GM18502 (cell line): Measurements from ENCODE around the gene SMARCC2.
A peak's percentile ranks its signal among the peaks of the same experiment; 100 is the strongest.
"Not testable (repeated sequence)": the region's sequence is repeated elsewhere in the genome, so short reads cannot be mapped to it uniquely, and the experiment has no call there.

Experiments used
- ATAC-seq: cut with Tn5 transposase; IDR thresholded peaks from one replicate; pipeline ENCODE4 v1.9.1; 2021; ENCODE audit warnings: mild to moderate bottlenecking; ENCODE audit not compliant: unreplicated experiment, poor library complexity

The SMARCC2 gene

DNA sequence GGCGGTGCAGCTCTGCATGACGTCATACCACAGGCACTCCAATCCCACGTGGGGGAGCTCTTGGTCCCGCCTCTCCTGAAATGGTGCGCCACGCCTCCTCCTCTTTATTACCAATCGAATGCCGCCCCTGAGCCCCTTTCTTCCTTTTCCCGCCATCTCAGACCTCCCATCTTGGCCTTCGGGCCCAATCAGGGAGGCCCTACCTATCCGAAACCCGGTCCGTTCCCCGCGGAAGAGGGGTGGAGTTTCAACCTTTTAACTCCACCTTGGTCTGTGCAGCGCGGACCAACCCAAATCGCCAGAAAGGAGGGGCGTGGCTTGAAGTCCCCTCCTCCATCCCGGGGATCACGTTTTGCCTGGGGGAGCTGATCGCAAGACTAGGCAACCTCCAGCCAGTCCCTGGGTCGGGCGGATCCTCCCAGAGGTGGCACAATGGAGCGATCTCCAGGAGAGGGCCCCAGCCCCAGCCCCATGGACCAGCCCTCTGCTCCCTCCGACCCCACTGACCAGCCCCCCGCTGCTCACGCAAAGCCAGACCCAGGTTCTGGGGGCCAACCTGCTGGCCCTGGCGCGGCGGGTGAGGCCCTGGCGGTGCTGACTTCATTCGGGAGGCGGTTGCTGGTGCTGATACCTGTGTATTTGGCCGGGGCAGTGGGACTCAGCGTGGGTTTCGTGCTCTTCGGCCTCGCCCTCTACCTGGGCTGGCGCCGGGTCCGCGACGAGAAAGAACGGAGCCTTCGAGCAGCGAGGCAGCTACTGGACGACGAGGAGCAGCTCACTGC, 61.2 kb downstream of the SMARCC2 start, which contains the start of gene ESYT1:
Gene ESYT1 (plus strand): TSS at position 380 of the 782 bp plus-strand sequence. CDS start 53 bp downstream, at position 433.
- peak; percentile 89 for ATAC-seq

DNA sequence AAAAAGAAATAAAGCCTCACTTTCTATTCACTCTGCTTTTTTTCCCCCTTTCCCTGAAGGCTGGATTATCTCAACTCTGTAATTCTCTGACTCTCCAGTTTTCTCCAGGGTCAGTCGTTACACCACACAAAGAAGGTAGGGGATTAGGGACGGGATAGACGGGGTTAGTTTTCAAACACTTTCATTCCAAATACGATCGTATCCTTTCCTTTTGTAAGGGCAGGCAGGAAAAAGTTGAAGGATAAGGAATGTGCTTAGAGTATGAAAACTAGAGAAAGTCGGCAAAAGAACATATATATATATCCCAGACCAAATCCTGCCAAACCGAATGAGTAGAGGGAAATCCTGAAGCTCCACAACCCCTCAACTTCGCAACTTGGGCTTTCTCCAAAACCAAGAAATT, 61.8 kb downstream of the SMARCC2 start:
- ATAC-seq: no peak

- ATAC-seq: no peak
Measured at GRCh38 chr12:56126732-56127239, 62.5 kb downstream of the SMARCC2 start.

DNA sequence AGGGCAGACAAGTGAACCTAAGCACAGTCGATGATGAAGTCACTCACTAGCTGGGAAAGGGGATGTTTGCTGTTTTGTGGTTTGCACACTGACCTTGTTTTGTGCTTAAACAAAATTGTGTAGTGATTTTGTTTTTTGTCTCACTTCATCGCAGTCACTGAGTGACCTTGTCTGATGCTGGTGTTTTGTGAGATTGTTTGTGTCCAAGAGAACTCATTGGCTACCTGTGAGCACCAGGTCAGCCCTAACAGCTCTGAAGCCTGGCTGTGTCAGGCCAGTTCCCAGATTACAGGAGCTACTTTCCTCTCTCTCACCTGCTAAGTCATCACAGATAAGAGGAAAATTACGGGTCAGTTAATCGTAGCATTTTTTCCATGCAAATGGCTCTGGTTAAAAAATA, 65.2 kb downstream of the SMARCC2 start:
- ATAC-seq: no peak

DNA sequence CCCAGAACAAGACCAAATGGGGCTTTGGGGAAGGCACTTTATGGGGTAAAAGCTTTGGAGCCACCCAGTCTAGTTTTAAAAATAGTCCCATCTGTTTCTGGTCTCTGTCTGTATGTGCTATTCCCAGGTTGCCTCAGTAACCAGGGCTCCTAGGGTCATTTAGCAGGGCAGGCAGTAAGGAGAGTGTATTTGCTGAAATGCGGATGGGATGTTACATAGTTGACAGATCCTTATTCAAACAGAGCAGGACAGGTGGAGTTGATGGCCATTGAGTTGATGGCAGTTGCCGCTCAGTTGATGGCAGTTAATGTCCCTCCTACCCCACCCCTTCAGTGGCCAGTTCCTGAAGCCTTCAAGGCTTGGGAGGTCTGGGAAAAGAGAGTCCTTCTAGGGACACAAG, 66.6 kb downstream of the SMARCC2 start:
- ATAC-seq: no peak

DNA sequence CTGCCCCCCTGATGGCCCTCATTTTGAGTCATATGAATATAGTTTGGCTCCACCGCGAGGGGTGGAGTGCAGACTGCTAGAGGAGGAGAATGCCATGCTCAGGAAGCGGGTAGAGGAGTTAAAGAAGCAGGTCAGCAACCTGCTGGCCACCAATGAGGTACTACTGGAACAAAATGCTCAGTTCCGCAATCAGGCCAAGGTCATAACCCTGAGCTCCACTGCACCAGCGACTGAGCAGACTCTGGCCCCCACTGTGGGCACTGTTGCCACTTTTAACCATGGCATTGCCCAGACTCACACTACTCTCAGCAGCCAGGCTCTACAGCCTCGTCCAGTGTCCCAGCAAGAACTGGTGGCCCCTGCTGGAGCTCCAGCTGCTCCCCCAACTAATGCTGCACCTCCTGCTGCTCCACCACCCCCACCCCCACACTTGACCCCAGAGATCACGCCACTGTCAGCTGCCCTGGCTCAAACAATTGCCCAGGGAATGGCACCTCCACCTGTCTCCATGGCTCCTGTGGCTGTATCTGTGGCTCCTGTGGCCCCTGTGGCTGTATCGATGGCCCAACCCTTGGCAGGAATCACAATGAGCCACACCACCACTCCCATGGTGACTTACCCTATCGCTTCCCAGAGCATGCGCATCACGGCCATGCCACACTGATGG, 67.9 kb downstream of the SMARCC2 start:
- no peak for ATAC-seq

DNA sequence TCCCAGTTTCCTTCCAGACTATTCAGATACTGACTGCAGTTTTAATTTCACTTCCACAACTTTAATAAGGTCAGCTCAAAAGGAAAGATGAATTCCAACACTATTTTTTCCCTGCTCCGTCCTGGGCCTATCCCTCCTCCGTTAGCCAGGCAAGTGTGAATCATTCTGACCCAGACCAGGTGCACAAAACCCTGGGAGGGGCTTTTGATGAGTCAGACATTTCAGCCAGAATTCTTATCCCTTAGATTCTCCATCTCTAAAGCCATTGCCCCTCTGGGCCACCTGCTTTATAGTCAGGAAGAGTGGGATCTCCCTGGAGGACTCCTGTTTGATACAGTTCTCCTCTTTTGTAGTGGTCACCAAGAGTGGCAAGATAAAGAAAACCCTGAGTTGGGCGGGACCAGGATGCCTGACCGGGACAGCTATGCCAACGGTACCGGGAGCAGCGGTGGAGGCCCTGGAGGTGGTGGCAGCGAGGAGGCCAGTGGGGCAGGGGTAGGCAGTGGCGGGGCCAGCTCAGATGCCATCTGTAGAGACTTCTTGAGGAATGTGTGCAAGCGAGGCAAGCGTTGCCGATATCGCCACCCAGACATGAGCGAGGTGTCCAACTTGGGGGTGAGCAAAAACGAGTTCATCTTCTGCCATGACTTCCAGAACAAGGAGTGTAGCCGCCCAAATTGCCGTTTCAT, 69.0 kb downstream of the SMARCC2 start:
- ATAC-seq: no peak

DNA sequence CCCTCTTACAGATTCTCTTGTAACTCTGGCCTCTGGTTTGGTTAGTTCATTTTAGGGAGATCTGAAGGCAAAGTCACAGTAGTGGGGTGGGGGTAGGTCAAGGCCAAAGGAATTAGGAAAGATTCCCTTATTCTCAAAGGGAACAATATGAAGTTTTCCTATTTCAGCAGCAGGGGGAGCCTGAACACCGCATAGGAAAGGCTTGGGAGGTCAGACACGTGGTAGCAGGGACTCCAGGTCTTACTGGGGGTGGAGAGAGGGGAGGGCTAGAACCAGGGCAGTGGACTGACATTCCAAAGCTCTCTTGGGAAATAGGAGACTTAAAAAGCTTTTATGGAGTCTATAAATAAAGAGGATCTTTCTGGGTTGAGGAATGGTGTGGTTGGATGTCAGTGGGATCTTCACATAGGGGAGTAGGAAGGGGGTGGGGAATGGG, 69.9 kb downstream of the SMARCC2 start:
- ATAC-seq: no peak

DNA sequence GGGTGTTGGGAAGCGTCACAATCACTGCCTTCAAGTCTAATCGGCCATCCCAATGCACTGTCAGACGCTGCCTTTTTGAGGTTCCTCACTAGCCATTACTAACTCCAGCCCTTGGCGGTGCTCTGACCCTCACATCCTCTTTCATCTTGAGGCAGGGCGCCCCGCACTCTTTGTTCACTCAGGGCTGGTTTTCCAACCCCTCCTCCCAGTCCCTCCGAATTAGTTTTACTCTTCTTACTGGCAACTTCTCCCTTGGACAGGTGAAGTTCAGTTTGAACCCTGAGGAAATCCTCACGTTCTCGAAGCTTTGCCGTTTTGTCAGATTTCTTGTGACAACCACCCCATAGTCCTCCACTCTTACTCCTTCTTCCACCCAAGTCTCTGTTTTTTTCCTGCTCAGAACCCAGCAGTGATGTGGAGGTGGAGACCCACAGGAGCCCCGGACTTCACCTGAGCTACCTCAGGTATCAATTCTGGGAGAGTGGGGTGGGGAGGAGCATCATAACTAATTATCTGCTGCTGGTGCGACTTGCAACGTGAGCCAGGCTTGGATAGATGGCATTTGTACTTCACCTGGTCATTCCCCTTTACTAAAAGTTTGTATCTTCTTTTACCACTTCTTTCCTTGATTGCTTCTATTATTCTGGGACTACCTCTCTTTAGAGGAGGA, 70.5 kb downstream of the SMARCC2 start:
- peak; percentile 4 for ATAC-seq

- ATAC-seq: peak; percentile 82
Measured at GRCh38 chr12:56117778-56118687, 71.2 kb downstream of the SMARCC2 start, which contains the start of gene ZC3H10. Gene ZC3H10 (plus strand): TSS chr12:56118266. CDS start chr12:56120563, 2,297 bp downstream.

DNA sequence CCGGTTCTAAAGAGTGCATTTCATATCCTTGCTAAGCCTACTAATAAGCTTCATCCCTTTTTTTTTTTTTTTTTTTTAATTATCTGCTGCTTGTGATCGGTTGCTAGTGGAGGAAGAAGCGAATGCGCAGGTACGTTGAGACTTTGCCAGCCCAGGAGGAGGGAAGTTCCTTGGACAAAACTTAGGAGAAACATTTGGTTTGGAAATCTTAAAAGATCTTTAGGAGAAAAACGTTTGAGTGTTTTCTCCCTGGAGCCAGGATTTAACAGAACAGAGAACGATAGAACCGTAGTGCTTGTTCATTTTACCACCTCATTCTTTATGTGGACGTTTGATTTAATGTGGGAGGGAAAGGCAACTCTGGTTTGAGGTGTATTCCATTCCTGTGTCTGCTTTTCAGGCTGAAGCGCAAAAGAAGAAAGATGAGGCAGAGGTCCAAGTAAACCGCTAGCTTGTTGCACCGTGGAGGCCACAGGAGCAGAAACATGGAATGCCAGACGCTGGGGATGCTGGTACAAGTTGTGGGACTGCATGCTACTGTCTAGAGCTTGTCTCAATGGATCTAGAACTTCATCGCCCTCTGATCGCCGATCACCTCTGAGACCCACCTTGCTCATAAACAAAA, 72.1 kb downstream of the SMARCC2 start:
- ATAC-seq: not testable (repeated sequence)

GRCh38 chr12:56116267-56117081, 72.8 kb downstream of the SMARCC2 start, which contains the start of gene RPL41:
Gene RPL41 (plus strand): TSS chr12:56116633.
- ATAC-seq: peak; percentile 46

GRCh38 chr12:56115329-56115728, 74.0 kb downstream of the SMARCC2 start:
- no peak for ATAC-seq

- no peak for ATAC-seq
Measured at GRCh38 chr12:56114084-56114483, 75.2 kb downstream of the SMARCC2 start.
